HEK293T (cell line): ENCODE results near the gene ACCSL.

Source experiments
- ARNT ChIP-seq: fragments of 450-650 bp; IDR thresholded peaks from 2 replicates; pipeline ENCODE4 v1.6.1; 2017; ENCODE audit warnings: mild to moderate bottlenecking
- BHLHE40 ChIP-seq: fragments of 450-650 bp; IDR thresholded peaks from 2 replicates; pipeline ENCODE4 v1.6.1; 2016; ENCODE audit warnings: mild to moderate bottlenecking, moderate library complexity, borderline replicate concordance
- FOXA1 ChIP-seq: fragments of 450-650 bp; IDR thresholded peaks from 2 replicates; pipeline ENCODE4 v1.6.1; 2016; ENCODE audit warnings: mild to moderate bottlenecking
- FOXM1 ChIP-seq: fragments of 450-650 bp; IDR thresholded peaks from 2 replicates; pipeline ENCODE4 v1.6.1; 2017; ENCODE audit warnings: mild to moderate bottlenecking, borderline replicate concordance
- LEF1 ChIP-seq: fragments of 450-650 bp; IDR thresholded peaks from 2 replicates; pipeline ENCODE4 v1.6.1; 2017; ENCODE audit warnings: mild to moderate bottlenecking, borderline replicate concordance
- NFRKB ChIP-seq: fragments of 450-650 bp; IDR thresholded peaks from 2 replicates; pipeline ENCODE4 v1.6.1; 2016; ENCODE audit warnings: mild to moderate bottlenecking, moderate library complexity
- PKNOX1 ChIP-seq: fragments of 450-650 bp; IDR thresholded peaks from 2 replicates; pipeline ENCODE4 v1.6.1; 2016
- SP1 ChIP-seq: fragments of 450-650 bp; IDR thresholded peaks from 2 replicates; pipeline ENCODE4 v1.6.1; 2017
- SUZ12 ChIP-seq: fragments of 450-650 bp; IDR thresholded peaks from 2 replicates; pipeline ENCODE4 v1.6.1; 2016; ENCODE audit warnings: mild to moderate bottlenecking

GRCh38 chr11:44003736-44004451 lies 43.9 kb upstream of the ACCSL start:
- TF ChIP-seq FOXA1 (no peak), PKNOX1 (no peak), SUZ12 (no peak), LEF1 (no peak), SP1 (no peak), NFRKB (no peak), FOXM1 (no peak), BHLHE40 (no peak), ARNT (no peak)
